Measurements from ENCODE around the gene CABCOCO1. TPM values are rescaled to one million over a fixed set of nuclear protein-coding genes. Genes with fewer than 3 reads are reported as not detected.
A peak's percentile ranks its signal among the peaks of the same experiment; 100 is the strongest.

Gene CABCOCO1
- polyA plus RNA-seq, 1 donor (not counting 4 experiments of a cell fraction or from before 2014, with no cell fraction given) = 0.17 TPM

GRCh38 chr10:61751599-61751998 is 88.9 kb downstream of the CABCOCO1 start:
- Histone ChIP-seq H3K27me3 (ENCODE audit: control insufficient read depth, extremely low read depth, insufficient read depth, low read length) (no peaks in the 10 kb centered on the region), H3K9me1 (ENCODE audit: control insufficient read depth, extremely low read depth, insufficient read depth, low read length) (no peaks in the 10 kb centered on the region), H3K9me3 (ENCODE audit: control insufficient read depth, low read depth, low read length) (no peaks in the 10 kb centered on the region), H3K4me2 (ENCODE audit: control insufficient read depth, extremely low read depth, insufficient read depth, low read depth, low read length) (peak overlapping the region; percentile 36), H3K4me3 (ENCODE audit: control insufficient read depth in 2 of 3, extremely low read depth in 1 of 3, insufficient read depth in 2 of 3, low read depth in 1 of 3, low read length in 3 of 3) (no peak overlapping the region), H2AFZ (ENCODE audit: control insufficient read depth, low read length) (no peak overlapping the region), H3K27ac (ENCODE audit: control insufficient read depth, insufficient read depth, low read length) (peak overlapping the region; percentile 1), H3K36me3 (ENCODE audit: control insufficient read depth in 2 of 2, extremely low read depth in 1 of 2, insufficient read depth in 2 of 2, low read length in 2 of 2) (no peaks in the 10 kb centered on the region), H3K79me2 (ENCODE audit: control insufficient read depth, insufficient read depth, low read length) (no peaks in the 10 kb centered on the region), H4K20me1 (ENCODE audit: control insufficient read depth, extremely low read depth, insufficient read depth, low read length) (no peaks in the 10 kb centered on the region), H3K4me1 (ENCODE audit: control insufficient read depth, extremely low read depth, insufficient read depth, low read length) (peaks cover 38% of the 10 kb centered on the region), H3K9ac (ENCODE audit: control insufficient read depth, extremely low read depth, insufficient read depth, low read length) (no peak overlapping the region)
- DNase-seq (ENCODE audit: low read depth, low spot score) = no peak
- dilution Hi-C loops (cut with MboI; ENCODE audit: extremely low pct_ligation_motif_present, low sequenced_read_pairs) = no loop called here
- no peak for FAIRE-seq
- no peak for TF ChIP-seq CTCF (optimal IDR thresholded peaks at IDR 0.05 in 1 of 3, IDR thresholded peaks at IDR 0.05 in 1 of 3, conservative IDR thresholded peaks at IDR 0.05 in 1 of 3; ENCODE audit: extremely low read depth in 1 of 3, insufficient read depth in 2 of 3, low read length in 3 of 3)
- TF ChIP-seq EZH2 (IDR thresholded peaks at IDR 0.05; ENCODE audit: low read length) = no peak

DNA sequence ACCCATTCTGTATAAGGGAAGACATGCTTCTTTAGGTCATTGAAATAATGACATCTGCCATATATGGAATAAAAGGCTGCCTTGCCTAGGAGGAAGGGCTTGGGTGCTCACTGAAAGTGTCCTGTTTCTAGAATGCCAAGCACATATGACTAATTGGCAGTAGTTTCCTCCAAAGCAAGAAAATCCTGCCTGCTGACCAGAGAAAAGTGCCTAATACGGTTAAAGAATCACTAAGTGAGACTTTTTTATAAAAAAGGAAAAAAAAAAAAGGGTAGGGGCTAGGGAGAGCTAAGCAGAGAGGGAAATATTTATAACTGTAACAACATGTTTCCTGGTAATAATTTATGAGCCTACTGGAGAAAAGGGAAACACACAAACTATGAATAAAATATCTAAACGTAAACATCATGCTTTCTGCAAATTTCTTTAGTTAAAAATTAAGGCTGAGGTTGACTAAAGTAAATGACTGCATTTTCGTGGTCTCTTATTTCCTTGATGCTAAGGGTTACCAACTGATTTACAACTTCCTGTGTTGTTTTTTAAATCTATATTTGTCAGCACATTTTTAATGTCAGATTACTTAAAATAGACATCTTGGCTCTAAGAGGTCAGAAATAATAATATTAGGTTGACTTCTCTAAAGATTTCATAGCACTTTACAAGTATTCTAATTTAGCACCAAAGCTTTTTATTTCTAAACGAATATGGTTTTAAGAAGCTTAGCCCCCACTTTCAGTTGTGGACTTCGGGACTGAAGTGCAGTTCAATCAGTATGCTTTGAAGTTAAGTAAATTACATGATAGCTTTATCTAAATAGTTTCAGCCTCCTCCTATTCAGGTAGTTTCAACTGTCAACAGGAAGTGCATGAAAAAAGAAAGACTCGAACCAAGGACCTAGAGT is 89.6 kb downstream of the CABCOCO1 start:
- H3K27ac ChIP-seq (ENCODE audit: control insufficient read depth, insufficient read depth, low read length) = peak overlapping the region; percentile 30
- TF ChIP-seq EZH2 (IDR thresholded peaks at IDR 0.05; ENCODE audit: low read length) = no peak
- no peak for TF ChIP-seq CTCF (optimal IDR thresholded peaks at IDR 0.05 in 1 of 3, IDR thresholded peaks at IDR 0.05 in 1 of 3, conservative IDR thresholded peaks at IDR 0.05 in 1 of 3; ENCODE audit: extremely low read depth in 1 of 3, insufficient read depth in 2 of 3, low read length in 3 of 3)
- DNase-seq (ENCODE audit: low read depth, low spot score) = no peak
- dilution Hi-C loops (cut with MboI; ENCODE audit: extremely low pct_ligation_motif_present, low sequenced_read_pairs) = no loop called here
- peak; percentile 75 for FAIRE-seq
- H2AFZ ChIP-seq (ENCODE audit: control insufficient read depth, low read length) = peak overlapping the region; percentile 32
- H4K20me1 ChIP-seq (ENCODE audit: control insufficient read depth, extremely low read depth, insufficient read depth, low read length) = no peaks in the 10 kb centered on the region
- H3K9ac ChIP-seq (ENCODE audit: control insufficient read depth, extremely low read depth, insufficient read depth, low read length) = no peak overlapping the region
- no peaks in the 10 kb centered on the region for H3K9me3 ChIP-seq (ENCODE audit: control insufficient read depth, low read depth, low read length)
- H3K4me3 ChIP-seq (ENCODE audit: control insufficient read depth in 2 of 3, extremely low read depth in 1 of 3, insufficient read depth in 2 of 3, low read depth in 1 of 3, low read length in 3 of 3) = no peak overlapping the region
- H3K9me1 ChIP-seq (ENCODE audit: control insufficient read depth, extremely low read depth, insufficient read depth, low read length) = no peaks in the 10 kb centered on the region
- H3K4me1 ChIP-seq (ENCODE audit: control insufficient read depth, extremely low read depth, insufficient read depth, low read length) = peaks cover 37% of the 10 kb centered on the region
- H3K79me2 ChIP-seq (ENCODE audit: control insufficient read depth, insufficient read depth, low read length) = no peaks in the 10 kb centered on the region
- H3K27me3 ChIP-seq (ENCODE audit: control insufficient read depth, extremely low read depth, insufficient read depth, low read length) = no peaks in the 10 kb centered on the region
- no peak overlapping the region for H3K4me2 ChIP-seq (ENCODE audit: control insufficient read depth, extremely low read depth, insufficient read depth, low read depth, low read length)
- H3K36me3 ChIP-seq (ENCODE audit: control insufficient read depth in 2 of 2, extremely low read depth in 1 of 2, insufficient read depth in 2 of 2, low read length in 2 of 2) = no peaks in the 10 kb centered on the region
